HEK293T (cell line): ENCODE measurements around the gene OR6J1.

Experiments
- FOXA1 ChIP-seq: fragments of 450-650 bp; IDR thresholded peaks from 2 replicates; pipeline ENCODE4 v1.6.1; 2016; ENCODE audit warnings: mild to moderate bottlenecking
- FOXK2 ChIP-seq: fragments of 450-650 bp; IDR thresholded peaks from 2 replicates; pipeline ENCODE4 v1.6.1; 2016; ENCODE audit warnings: mild to moderate bottlenecking
- FOXM1 ChIP-seq: fragments of 450-650 bp; IDR thresholded peaks from 2 replicates; pipeline ENCODE4 v1.6.1; 2017; ENCODE audit warnings: mild to moderate bottlenecking, borderline replicate concordance
- HDGF ChIP-seq: fragments of 450-650 bp; IDR thresholded peaks from 2 replicates; pipeline ENCODE4 v1.6.1; 2017; ENCODE audit warnings: antibody characterized with exemption, borderline replicate concordance
- LEF1 ChIP-seq: fragments of 450-650 bp; IDR thresholded peaks from 2 replicates; pipeline ENCODE4 v1.6.1; 2017; ENCODE audit warnings: mild to moderate bottlenecking, borderline replicate concordance
- TARDBP ChIP-seq: fragments of 450-650 bp; IDR thresholded peaks from 2 replicates; pipeline ENCODE4 v1.6.1; 2016

- no peak for TF ChIP-seq TARDBP
- TF ChIP-seq HDGF = no peak
- TF ChIP-seq FOXA1 = no peak
- no peak for TF ChIP-seq FOXK2
- TF ChIP-seq FOXM1 = no peak
- TF ChIP-seq LEF1 = no peak
Measured at GRCh38 chr14:22666203-22666893, 22.2 kb upstream of the OR6J1 start.
